ENCODE measurements around the gene RAP1GDS1.
"Not testable (repeated sequence)": the region's sequence is repeated elsewhere in the genome, so short reads cannot be mapped to it uniquely, and the experiment has no call there.

RAP1GDS1 gene

GRCh38 chr4:98446499-98447375, 185.6 kb downstream of the RAP1GDS1 start:
- DNase-seq = peak; percentile 34 to 79

- DNase-seq = no peak
Observed at GRCh38 chr4:98447648-98448047, 186.5 kb downstream of the RAP1GDS1 start.

GRCh38 chr4:98448908-98449307, 187.7 kb downstream of the RAP1GDS1 start:
- DNase-seq = no peak

DNA sequence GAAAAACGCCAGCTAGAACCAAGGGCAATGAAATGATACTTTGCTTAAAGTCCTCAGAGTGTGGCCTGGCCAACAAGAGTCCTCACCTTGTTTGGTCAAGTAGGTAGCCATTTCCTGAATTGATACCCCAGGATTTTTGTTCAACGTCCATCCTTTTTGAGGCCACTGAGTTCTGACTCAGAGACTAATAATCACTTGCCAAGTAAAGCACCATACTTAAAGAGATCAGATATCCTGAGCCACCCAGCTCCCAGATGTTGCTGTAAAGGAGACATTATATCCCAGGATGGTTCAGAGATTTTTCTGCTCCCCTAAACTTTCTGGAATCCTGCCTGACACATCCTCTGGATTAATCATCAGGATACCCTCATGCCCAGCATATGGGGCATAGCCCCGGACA, 190.9 kb downstream of the RAP1GDS1 start:
- DNase-seq = no peak

- DNase-seq = not testable (repeated sequence)
Observed at GRCh38 chr4:98457422-98457821, 196.2 kb downstream of the RAP1GDS1 start.

GRCh38 chr4:98461121-98461865, 200.1 kb downstream of the RAP1GDS1 start:
- not testable (repeated sequence) for DNase-seq

- no peak for DNase-seq
Observed at GRCh38 chr4:98462487-98462886, 201.3 kb downstream of the RAP1GDS1 start.

GRCh38 chr4:98466868-98467599, 205.8 kb downstream of the RAP1GDS1 start:
- DNase-seq = no peak

GRCh38 chr4:98467627-98468072, 206.5 kb downstream of the RAP1GDS1 start:
- DNase-seq = peak; percentile 69 to 75

DNA sequence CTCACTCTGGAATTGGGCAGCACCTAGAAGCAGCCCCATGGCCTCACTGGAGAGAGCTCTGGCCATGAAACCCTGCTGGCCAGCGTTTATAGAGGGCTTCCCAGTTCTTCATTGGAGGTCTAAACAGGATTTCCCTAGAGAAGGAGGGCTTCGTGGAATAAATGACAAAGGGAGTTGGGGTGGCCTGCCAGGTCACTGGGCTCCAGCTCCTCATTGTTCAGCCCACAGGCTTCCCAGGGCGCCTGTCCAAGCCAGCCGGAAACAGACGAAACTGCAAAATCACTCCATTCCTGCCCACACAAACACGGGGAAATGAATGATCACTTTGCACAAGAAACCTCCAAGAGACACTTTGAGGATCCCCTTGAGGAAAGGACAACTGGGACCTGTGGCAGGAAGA, 207.5 kb downstream of the RAP1GDS1 start:
- peak in 1 of 2 donors; percentile 32 for DNase-seq

GRCh38 chr4:98469771-98470170, 208.6 kb downstream of the RAP1GDS1 start:
- no peak for DNase-seq

DNA sequence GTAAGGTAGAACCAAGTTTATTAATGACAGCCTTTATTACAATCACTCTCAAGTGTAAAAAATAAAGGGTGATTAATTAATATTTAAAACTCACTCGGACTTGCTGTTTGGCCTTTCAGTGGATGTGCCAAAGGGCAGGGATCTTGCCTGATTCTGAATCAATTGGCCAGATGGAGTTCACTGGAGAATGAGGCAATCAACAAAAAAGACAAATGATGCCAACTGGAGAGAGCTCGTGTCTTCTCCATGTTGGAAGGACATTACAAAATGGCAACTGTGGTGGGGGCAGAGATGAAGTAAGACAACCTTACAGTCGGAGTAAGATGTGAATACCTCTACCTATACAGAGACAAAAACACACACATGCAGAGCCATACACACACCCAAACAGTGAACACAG, 209.2 kb downstream of the RAP1GDS1 start:
- DNase-seq = no peak

DNA sequence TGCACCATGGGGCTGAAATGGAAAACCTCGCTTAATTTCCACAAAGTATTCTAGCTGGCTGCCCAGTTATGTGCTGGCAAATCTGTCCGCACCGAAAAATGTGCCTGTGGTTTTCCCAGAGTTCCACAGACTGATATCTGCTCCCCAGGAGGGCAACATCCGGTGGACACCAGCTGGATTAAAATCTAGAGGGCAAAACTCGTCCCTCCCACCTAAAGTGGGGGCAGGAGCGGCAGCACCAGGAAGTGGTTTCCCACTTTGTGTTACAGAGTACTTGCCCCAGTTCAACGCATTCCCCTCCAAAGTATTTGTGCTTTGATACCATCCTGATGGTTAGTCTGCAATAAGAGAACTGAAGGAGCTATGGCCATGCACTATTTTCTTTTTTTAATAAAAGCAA, 209.6 kb downstream of the RAP1GDS1 start:
- DNase-seq = no peak

DNA sequence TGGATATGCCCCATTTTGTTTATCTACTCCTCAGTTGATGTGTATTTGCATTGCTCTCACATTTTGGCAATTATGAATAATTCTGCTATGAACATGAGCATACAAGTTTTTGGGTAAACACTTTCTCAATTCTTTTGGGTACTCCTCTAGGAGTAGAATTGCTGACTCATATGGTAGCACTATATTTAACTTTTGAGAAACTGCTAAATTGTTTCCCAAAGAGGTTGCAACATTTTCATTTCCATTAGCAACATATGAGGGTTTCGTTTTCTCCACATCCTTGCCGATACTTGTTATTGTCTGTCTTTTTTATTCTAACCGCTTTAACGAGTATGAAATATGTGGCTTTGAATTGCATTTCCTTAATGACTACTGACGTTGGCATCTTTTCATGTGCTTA, 211.9 kb downstream of the RAP1GDS1 start:
- DNase-seq = peak in 1 of 2 donors; percentile 20

GRCh38 chr4:98474408-98474844, 213.2 kb downstream of the RAP1GDS1 start:
- peak in 1 of 2 donors; percentile 24 for DNase-seq

DNA sequence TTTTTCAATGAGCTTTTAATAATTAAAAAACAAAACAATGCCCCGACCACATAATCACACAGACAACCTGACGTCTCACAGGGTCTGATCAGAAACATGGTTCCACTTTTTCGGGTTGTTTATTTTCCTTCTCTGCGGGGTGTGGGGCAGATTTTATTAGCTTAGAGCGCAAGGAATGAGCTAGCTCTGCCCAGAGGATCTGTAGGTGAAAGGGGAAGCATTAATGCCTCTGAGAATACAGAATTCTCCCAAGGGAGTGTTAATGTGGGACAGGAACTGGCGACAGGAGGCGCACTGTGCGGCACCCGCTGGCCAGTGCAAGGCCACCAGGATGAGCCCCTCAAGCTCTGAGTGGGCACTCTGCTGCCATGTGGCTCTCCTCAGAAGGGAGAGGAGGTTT, 215.7 kb downstream of the RAP1GDS1 start:
- DNase-seq = no peak

DNA sequence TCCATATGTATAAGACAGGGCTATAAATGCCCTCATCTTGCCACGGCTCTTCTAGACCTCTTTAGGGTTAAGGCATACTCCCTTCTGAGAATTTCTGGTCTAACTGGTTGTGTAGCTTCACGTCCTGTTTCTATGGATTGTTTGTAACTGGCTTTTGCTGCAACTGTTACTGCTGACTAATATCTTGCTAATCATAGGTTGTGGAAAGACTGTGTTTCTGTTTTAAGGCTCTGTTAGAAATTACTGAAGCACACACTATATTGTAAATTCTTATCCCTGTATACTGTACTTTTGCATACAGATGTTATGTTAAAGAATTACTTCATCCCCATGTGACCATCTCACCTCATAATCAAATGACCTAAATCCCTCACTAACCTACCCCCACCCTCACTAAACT, 218.4 kb downstream of the RAP1GDS1 start:
- not testable (repeated sequence) for DNase-seq

DNA sequence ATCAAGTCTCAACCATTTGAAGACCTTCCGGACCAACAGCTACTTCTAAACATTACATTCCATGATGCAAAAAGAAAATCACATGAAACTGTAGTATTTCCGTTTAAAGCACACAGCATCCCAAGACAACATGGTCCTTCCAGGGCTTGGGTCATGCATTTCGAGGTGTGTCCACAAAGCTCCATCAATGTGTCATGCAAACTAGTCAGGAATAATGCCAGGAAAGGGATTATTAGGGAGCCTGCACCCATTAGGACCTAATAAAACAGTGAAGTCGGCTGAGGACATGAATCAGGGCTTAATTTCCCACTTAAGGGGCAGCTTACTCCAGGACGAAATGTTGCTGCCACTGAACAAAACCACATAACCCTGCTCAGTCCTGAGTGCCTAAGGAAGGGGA, 219.4 kb downstream of the RAP1GDS1 start:
- no peak for DNase-seq

DNA sequence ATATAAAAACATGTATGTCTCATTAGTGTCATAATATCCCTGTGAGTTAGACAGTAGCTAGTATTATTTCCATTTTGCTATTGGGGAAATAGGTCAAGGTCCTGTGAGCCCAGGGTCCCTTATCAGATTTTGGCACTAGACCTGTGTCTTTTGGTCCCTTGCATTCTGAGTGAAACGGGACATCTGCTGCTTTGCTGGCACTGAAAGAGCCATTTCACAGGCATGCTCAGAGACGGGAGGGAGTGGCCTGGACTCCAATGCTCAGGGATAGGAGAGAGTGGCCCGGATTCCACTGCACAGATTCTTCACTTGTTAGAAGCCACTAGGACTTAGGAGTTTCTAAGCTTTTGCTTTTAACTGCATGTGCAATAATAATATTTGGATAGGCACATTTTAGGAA, 220.0 kb downstream of the RAP1GDS1 start:
- no peak for DNase-seq

GRCh38 chr4:98482503-98482846, 221.3 kb downstream of the RAP1GDS1 start:
- DNase-seq = no peak

DNA sequence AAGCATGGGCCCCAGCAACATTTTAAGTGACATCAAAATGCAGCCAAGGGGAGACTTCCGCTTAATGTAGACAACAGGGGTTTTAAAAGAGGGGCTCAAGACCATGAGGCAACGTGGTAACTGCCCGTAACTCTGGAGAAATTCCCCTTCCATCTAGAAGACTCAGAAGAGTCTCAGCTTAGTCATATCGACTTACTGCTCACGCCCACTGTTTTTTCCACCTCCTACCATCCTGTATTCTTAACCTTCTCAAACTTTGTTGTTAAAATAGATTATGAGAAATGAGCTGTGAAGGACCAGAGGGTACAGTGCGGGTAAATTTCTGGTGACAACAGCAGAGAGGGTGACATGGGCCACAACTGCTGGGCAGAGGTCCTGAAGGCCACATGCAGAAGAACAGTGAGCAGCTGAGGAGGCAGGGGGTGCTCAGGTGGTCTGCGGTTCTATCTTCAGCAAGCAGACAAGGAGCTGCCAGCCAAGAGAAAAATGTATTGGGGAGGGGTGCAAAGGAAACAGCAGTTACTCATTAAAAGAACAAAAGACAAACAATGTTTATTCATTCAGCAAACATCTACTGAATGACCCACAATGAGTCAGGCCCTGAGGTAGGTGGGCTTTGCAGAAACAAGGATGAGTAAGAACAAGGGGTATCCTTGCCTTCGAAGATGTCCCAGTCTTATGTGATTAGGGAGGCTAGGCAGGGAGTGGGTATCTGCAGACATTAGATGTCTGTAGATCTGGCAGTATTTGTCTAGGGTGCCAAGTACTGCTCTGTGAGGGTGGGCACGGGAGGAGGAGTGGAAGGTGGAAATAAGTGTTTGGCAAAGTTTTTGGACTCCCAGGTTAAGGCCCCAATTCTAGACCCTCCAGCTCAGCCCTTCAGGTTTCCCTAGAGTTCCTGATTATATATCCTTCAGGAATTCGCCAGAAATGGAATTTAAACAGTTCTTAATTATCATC, 221.9 kb downstream of the RAP1GDS1 start:
- no peak for DNase-seq

- DNase-seq = no peak
Observed at GRCh38 chr4:98484031-98484430, 222.8 kb downstream of the RAP1GDS1 start.
